ENCODE results near the gene TCERG1L. TPM values are rescaled to one million over a fixed set of nuclear protein-coding genes. Genes with fewer than 3 reads are reported as not detected.
"Not testable (repeated sequence)": the region's sequence is repeated elsewhere in the genome, so short reads cannot be mapped to it uniquely, and the experiment has no call there.

TCERG1L gene
- total and polyA plus RNA-seq, 4 donors, result 1.9 to 23.5 (median 14.9) TPM

- H3K9me3 ChIP-seq (ENCODE audit: control insufficient read depth, insufficient read depth, low read length), result no peaks in the 10 kb centered on the region
- peaks cover 22% of the 10 kb centered on the region for H3K36me3 ChIP-seq (ENCODE audit: control insufficient read depth, insufficient read depth, low read length)
- DNase-seq (ENCODE audit: low read depth in 4 of 6, low spot score in 6 of 6), result no peak
- H3K4me1 ChIP-seq (ENCODE audit: control insufficient read depth, insufficient read depth, low read length), result peaks cover 26% of the 10 kb centered on the region
- H3K4me3 ChIP-seq (ENCODE audit: low read depth, low read length), result no peak overlapping the region
- 85% methylated on average over 9 of the region's 9 CpGs for WGBS (ENCODE audit: insufficient coverage)
- peaks cover 8% of the 10 kb centered on the region for H3K27me3 ChIP-seq (ENCODE audit: control insufficient read depth, insufficient read depth, low read length)
- no peak overlapping the region for H3K27ac ChIP-seq (ENCODE audit: low read depth, low read length)
These were observed 151.8 kb downstream of the TCERG1L start for GRCh38 chr10:131159771-131160170.

DNA sequence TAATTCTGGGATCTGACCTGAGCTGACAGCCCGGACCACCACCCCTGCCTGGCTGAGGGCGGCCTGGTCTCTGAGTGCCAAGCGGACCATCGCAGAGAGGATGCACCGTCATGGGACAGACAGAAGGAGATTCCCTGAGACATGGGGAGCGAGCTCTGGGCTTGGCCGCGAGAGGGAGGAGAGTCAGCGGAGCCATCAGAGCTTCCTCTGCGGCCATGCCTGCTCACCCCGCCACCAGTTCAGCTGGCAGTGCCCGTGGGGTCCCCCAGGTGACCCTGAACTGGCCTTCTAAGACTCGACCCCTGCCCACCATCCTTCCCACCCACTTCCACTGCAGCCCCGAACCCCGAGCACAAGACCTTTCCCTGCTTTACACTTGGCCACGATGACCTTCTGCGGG lies 152.8 kb downstream of the TCERG1L start:
- H3K4me3 ChIP-seq (ENCODE audit: low read depth, low read length), result no peak overlapping the region
- H3K4me1 ChIP-seq (ENCODE audit: control insufficient read depth, insufficient read depth, low read length), result peaks cover 31% of the 10 kb centered on the region
- no peak for DNase-seq (ENCODE audit: low read depth in 4 of 6, low spot score in 6 of 6)
- peaks cover 8% of the 10 kb centered on the region for H3K27me3 ChIP-seq (ENCODE audit: control insufficient read depth, insufficient read depth, low read length)
- H3K9me3 ChIP-seq (ENCODE audit: control insufficient read depth, insufficient read depth, low read length), result no peaks in the 10 kb centered on the region
- WGBS (ENCODE audit: insufficient coverage), result 96% methylated on average over 16 of the region's 17 CpGs
- H3K36me3 ChIP-seq (ENCODE audit: control insufficient read depth, insufficient read depth, low read length), result peaks cover 26% of the 10 kb centered on the region
- no peak overlapping the region for H3K27ac ChIP-seq (ENCODE audit: low read depth, low read length)

GRCh38 chr10:131157899-131158298 lies 153.6 kb downstream of the TCERG1L start:
- Histone ChIP-seq H3K36me3 (ENCODE audit: control insufficient read depth, insufficient read depth, low read length) (peaks cover 26% of the 10 kb centered on the region), H3K4me3 (ENCODE audit: low read depth, low read length) (no peak overlapping the region), H3K4me1 (ENCODE audit: control insufficient read depth, insufficient read depth, low read length) (peaks cover 24% of the 10 kb centered on the region), H3K27ac (ENCODE audit: low read depth, low read length) (no peak overlapping the region), H3K27me3 (ENCODE audit: control insufficient read depth, insufficient read depth, low read length) (peaks cover 8% of the 10 kb centered on the region), H3K9me3 (ENCODE audit: control insufficient read depth, insufficient read depth, low read length) (no peaks in the 10 kb centered on the region)
- DNase-seq (ENCODE audit: low read depth in 4 of 6, low spot score in 6 of 6), result no peak
- WGBS (ENCODE audit: insufficient coverage), result 100% methylated on average over 8 of the region's 10 CpGs

- Histone ChIP-seq H3K4me3 (ENCODE audit: low read depth, low read length) (no peak overlapping the region), H3K27me3 (ENCODE audit: control insufficient read depth, insufficient read depth, low read length) (peaks cover 8% of the 10 kb centered on the region), H3K36me3 (ENCODE audit: control insufficient read depth, insufficient read depth, low read length) (peaks cover 25% of the 10 kb centered on the region), H3K4me1 (ENCODE audit: control insufficient read depth, insufficient read depth, low read length) (peaks cover 16% of the 10 kb centered on the region), H3K27ac (ENCODE audit: low read depth, low read length) (no peak overlapping the region), H3K9me3 (ENCODE audit: control insufficient read depth, insufficient read depth, low read length) (peaks cover 3% of the 10 kb centered on the region)
- DNase-seq (ENCODE audit: low read depth in 4 of 6, low spot score in 6 of 6), result peak in 1 of 6 donors; percentile 52
- WGBS (ENCODE audit: insufficient coverage), result 52% methylated on average over 9 of the region's 9 CpGs
These were observed 155.7 kb downstream of the TCERG1L start for GRCh38 chr10:131155876-131156230.

DNA sequence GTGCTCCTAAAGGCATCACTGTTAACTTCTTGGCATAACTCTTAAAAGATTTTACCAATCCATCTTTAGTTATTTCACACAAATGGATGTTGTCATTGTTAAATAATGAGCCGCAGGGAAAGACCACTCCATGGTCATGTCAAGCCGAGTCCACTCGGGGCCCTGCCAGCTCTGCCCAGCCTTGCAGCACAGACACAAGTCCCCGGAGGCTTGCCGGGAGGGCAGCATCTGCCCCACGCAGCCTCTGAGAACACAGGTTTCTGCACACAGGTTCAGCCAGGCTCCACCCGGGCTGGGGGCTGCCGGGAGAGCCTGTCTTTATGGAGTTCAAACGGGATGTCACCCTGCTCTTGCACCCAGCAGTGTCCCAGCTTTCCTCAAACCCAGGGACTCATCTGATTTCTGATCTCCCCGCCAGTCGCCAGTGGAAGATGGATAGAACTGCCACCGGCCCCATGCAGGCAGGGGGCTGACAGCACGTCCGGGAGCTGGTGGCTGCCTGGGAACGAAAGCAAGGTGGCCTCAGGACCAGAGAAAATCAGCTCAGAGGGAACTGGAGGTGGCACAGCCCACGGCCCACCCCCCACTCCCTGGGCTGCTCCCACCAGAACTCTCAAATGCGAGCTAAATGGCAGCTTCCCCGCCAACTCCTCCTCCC lies 156.2 kb downstream of the TCERG1L start:
- Histone ChIP-seq H3K4me3 (ENCODE audit: low read depth, low read length) (no peak overlapping the region), H3K36me3 (ENCODE audit: control insufficient read depth, insufficient read depth, low read length) (peaks cover 20% of the 10 kb centered on the region), H3K9me3 (ENCODE audit: control insufficient read depth, insufficient read depth, low read length) (peaks cover 3% of the 10 kb centered on the region), H3K27ac (ENCODE audit: low read depth, low read length) (no peak overlapping the region), H3K4me1 (ENCODE audit: control insufficient read depth, insufficient read depth, low read length) (peaks cover 16% of the 10 kb centered on the region), H3K27me3 (ENCODE audit: control insufficient read depth, insufficient read depth, low read length) (peaks cover 8% of the 10 kb centered on the region)
- no peak for DNase-seq (ENCODE audit: low read depth in 4 of 6, low spot score in 6 of 6)
- WGBS (ENCODE audit: insufficient coverage), result 45% methylated on average over 17 of the region's 18 CpGs

GRCh38 chr10:131154306-131155025 lies 157.1 kb downstream of the TCERG1L start:
- Histone ChIP-seq H3K36me3 (ENCODE audit: control insufficient read depth, insufficient read depth, low read length) (peaks cover 19% of the 10 kb centered on the region), H3K9me3 (ENCODE audit: control insufficient read depth, insufficient read depth, low read length) (peaks cover 3% of the 10 kb centered on the region), H3K27ac (ENCODE audit: low read depth, low read length) (no peak overlapping the region), H3K27me3 (ENCODE audit: control insufficient read depth, insufficient read depth, low read length) (peaks cover 8% of the 10 kb centered on the region), H3K4me1 (ENCODE audit: control insufficient read depth, insufficient read depth, low read length) (peaks cover 16% of the 10 kb centered on the region), H3K4me3 (ENCODE audit: low read depth, low read length) (no peak overlapping the region)
- DNase-seq (ENCODE audit: low read depth in 4 of 6, low spot score in 6 of 6), result no peak
- WGBS (ENCODE audit: insufficient coverage), result 81% methylated on average over 14 of the region's 17 CpGs

- H3K9me3 ChIP-seq (ENCODE audit: control insufficient read depth, insufficient read depth, low read length); H3K4me3 ChIP-seq (ENCODE audit: low read depth, low read length); H3K27me3 ChIP-seq (ENCODE audit: control insufficient read depth, insufficient read depth, low read length); H3K27ac ChIP-seq (ENCODE audit: low read depth, low read length); DNase-seq (ENCODE audit: low read depth in 4 of 6, low spot score in 6 of 6): not testable (repeated sequence)
- H3K36me3 ChIP-seq (ENCODE audit: control insufficient read depth, insufficient read depth, low read length), result peaks cover 14% of the 10 kb centered on the region
- peaks cover 17% of the 10 kb centered on the region for H3K4me1 ChIP-seq (ENCODE audit: control insufficient read depth, insufficient read depth, low read length)
These were observed 159.1 kb downstream of the TCERG1L start for GRCh38 chr10:131152456-131152855.

- Histone ChIP-seq H3K27ac (ENCODE audit: low read depth, low read length) (no peak overlapping the region), H3K4me3 (ENCODE audit: low read depth, low read length) (no peak overlapping the region), H3K27me3 (ENCODE audit: control insufficient read depth, insufficient read depth, low read length) (peaks cover under 1% of the 10 kb centered on the region), H3K9me3 (ENCODE audit: control insufficient read depth, insufficient read depth, low read length) (peaks cover 3% of the 10 kb centered on the region), H3K4me1 (ENCODE audit: control insufficient read depth, insufficient read depth, low read length) (peaks cover 24% of the 10 kb centered on the region), H3K36me3 (ENCODE audit: control insufficient read depth, insufficient read depth, low read length) (peaks cover 10% of the 10 kb centered on the region)
- DNase-seq (ENCODE audit: low read depth in 4 of 6, low spot score in 6 of 6), result no peak
- 65% methylated on average over 4 of the region's 4 CpGs for WGBS (ENCODE audit: insufficient coverage)
These were observed 161.4 kb downstream of the TCERG1L start for GRCh38 chr10:131150126-131150525.

DNA sequence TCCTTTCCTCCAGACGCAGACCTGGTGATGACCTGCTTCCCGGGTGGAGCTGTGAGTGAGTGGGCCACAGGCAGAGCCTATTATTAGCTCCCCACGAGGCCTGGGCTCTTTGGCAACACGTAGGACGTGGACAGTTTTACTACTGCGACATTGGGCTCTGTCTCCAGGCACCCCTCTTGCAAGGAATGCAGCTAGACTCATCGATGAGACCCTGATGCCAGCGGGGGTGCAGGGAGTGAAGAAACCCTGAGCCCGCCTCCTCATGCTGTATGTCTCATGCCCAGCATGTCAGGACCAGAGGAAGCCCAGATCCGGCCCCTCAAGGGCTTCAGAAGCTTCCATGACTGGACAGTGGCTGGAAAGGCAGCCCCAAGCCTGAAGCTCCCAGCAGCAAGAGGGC lies 161.9 kb downstream of the TCERG1L start:
- H3K27ac ChIP-seq (ENCODE audit: low read depth, low read length), result no peak overlapping the region
- WGBS (ENCODE audit: insufficient coverage), result 70% methylated on average over 10 of the region's 10 CpGs
- H3K4me1 ChIP-seq (ENCODE audit: control insufficient read depth, insufficient read depth, low read length), result peaks cover 22% of the 10 kb centered on the region
- peaks cover 7% of the 10 kb centered on the region for H3K36me3 ChIP-seq (ENCODE audit: control insufficient read depth, insufficient read depth, low read length)
- no peak overlapping the region for H3K4me3 ChIP-seq (ENCODE audit: low read depth, low read length)
- no peaks in the 10 kb centered on the region for H3K27me3 ChIP-seq (ENCODE audit: control insufficient read depth, insufficient read depth, low read length)
- no peak for DNase-seq (ENCODE audit: low read depth in 4 of 6, low spot score in 6 of 6)
- peaks cover 3% of the 10 kb centered on the region for H3K9me3 ChIP-seq (ENCODE audit: control insufficient read depth, insufficient read depth, low read length)

DNA sequence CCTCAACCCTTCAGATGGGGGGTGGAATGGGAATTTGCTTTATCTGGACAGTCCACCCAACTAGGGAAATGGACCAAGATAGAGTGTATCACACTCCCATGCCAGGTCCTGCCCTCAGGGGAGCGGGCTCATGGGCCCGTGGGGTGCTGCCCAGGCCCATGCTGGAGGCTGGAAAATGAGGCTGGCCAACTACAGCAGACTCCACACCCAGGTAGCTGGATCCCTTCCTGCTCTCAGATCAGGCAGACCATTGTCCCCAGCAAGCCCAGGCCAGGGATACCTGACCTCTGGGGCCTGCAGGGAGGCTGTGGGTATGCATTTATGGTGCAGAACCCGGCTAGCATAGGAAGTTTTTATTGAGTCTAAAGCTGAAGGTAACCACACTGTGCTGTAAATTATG lies 162.4 kb downstream of the TCERG1L start:
- no peak for DNase-seq (ENCODE audit: low read depth in 4 of 6, low spot score in 6 of 6)

More for the DNA sequence above, 162.4 kb downstream of the TCERG1L start:
- Histone ChIP-seq H3K36me3 (ENCODE audit: control insufficient read depth, insufficient read depth, low read length) (peaks cover 5% of the 10 kb centered on the region), H3K27me3 (ENCODE audit: control insufficient read depth, insufficient read depth, low read length) (no peaks in the 10 kb centered on the region), H3K27ac (ENCODE audit: low read depth, low read length) (no peak overlapping the region), H3K4me1 (ENCODE audit: control insufficient read depth, insufficient read depth, low read length) (peaks cover 22% of the 10 kb centered on the region), H3K9me3 (ENCODE audit: control insufficient read depth, insufficient read depth, low read length) (peaks cover 3% of the 10 kb centered on the region), H3K4me3 (ENCODE audit: low read depth, low read length) (no peak overlapping the region)
- 82% methylated on average over 3 of the region's 3 CpGs for WGBS (ENCODE audit: insufficient coverage)

All from spinal cord (tissue), 10 donors.